Heart left ventricle (tissue), 16 donors: ENCODE measurements around the gene SF3B1. TPM values are rescaled to one million over a fixed set of nuclear protein-coding genes. Genes with fewer than 3 reads are reported as not detected.
"Not testable (repeated sequence)": the region's sequence is repeated elsewhere in the genome, so short reads cannot be mapped to it uniquely, and the experiment has no call there.

Experiments used
- ATAC-seq, 4 donors: fragments of 200-7000 bp; cut with Tn5 transposase; one replicate each; pipeline ENCODE4 v1.9.1; 2020 to 2022; ENCODE audit warnings: moderate library complexity in 4 of 4, mild to moderate bottlenecking in 3 of 4, moderate number of reproducible peaks in 1 of 4
- DNase-seq, 5 donors: peaks; one replicate each; pipeline ENCODE4 v3.0.0-alpha.2; 2020
- H3K27ac ChIP-seq, 12 donors: fragments of 200-600 bp; sonication (generic) in 4 of 12; one replicate each; pipeline versions ENCODE4 v1.5.0 to v1.8.0; 2016 to 2022; ENCODE audit warnings: mild to moderate bottlenecking in 2 of 12
- H3K27me3 ChIP-seq, 9 donors: fragments of 200-600 bp; sonication (generic) in 2 of 9; one replicate each; pipeline versions ENCODE4 v1.5.1 to v1.8.0; 2016 to 2022; ENCODE audit warnings: mild to moderate bottlenecking in 3 of 9
- H3K36me3 ChIP-seq, 9 donors: fragments of 200-600 bp; sonication (generic) in 2 of 9; one replicate each; pipeline versions ENCODE4 v1.5.0 to v1.8.0; 2018 to 2022; ENCODE audit warnings: mild to moderate bottlenecking in 2 of 9
- H3K4me1 ChIP-seq, 12 donors: fragments of 200-600 bp; sonication (generic) in 4 of 12; one replicate each; pipeline versions ENCODE4 v1.5.0 to v1.8.0; 2016 to 2022; ENCODE audit warnings: mild to moderate bottlenecking in 3 of 12
- H3K4me3 ChIP-seq, 12 donors: fragments of 200-600 bp; sonication (generic) in 4 of 12; one replicate each; pipeline versions ENCODE4 v1.5.0 to v1.8.0; 2017 to 2022; ENCODE audit warnings: mild to moderate bottlenecking in 9 of 12, moderate library complexity in 4 of 12
- H3K9me3 ChIP-seq, 12 donors: fragments of 200-600 bp; sonication (generic) in 4 of 12; one replicate each; pipeline versions ENCODE4 v1.5.0 to v1.8.0; 2016 to 2022; ENCODE audit warnings: mild to moderate bottlenecking in 1 of 12
- CTCF ChIP-seq, 12 donors: fragments of 200-600 bp; sonication (generic) in 4 of 12; IDR thresholded peaks; one replicate each; pipeline versions ENCODE4 v1.5.0 to v1.8.0; 2018 to 2022; ENCODE audit warnings: antibody characterized with exemption in 12 of 12, mild to moderate bottlenecking in 5 of 12
- POLR2A ChIP-seq, 2 donors: fragments of 450-650 bp; IDR thresholded peaks; one replicate each; pipeline ENCODE4 v1.6.1; 2017; ENCODE audit warnings: antibody characterized with exemption in 2 of 2, mild to moderate bottlenecking in 2 of 2, moderate library complexity in 2 of 2
- WGBS, 4 donors: extraction: QIAGEN DNeasy Blood & Tissue Kit in 2 of 4; methylation state at CpG; one replicate each; pipeline versions ENCODE4 v1.1.5 to v1.1.7; 2013 to 2018; 5-methylcytosine and 5-hydroxymethylcytosine counted together
- intact Hi-C, 10 donors: fragments of 100-400 bp; cut with DNase I; formaldehyde crosslinking; loops; one replicate each; pipeline versions ENCODE4 v1.11.1 to v1.14.2; 2022
- polyA plus RNA-seq, 2 donors: library from polyadenylated mRNA; stranded (reverse); fragments of 200-250 nt; gene quantifications; one replicate each; pipeline ENCODE4 v1.2.3, GENCODE V29; 2013
- total RNA-seq, 9 donors: library from RNA; depleted of rRNA in 2 of 9; stranded (reverse); fragments of >200 nt in 2 of 9; fragmentation: NEBNext Ultra II Directional in 3 of 9; extraction: Animal tissue kit (Norgen Biotek cat#: 25700) in 3 of 9; gene quantifications; one replicate each; pipeline versions ENCODE4 v1.1.0 to v1.2.4, GENCODE V29; 2016 to 2023
- donor health status: ischemic (EF 13 %, LVEDD 7.1; RV severe dilation, severe dysfunction).
- donor health status: healthy with polysubstance abuse.
- donor health status: DM: no; HTN: yes; CAD: no.
- donor health status: DM: no; HTN: no; CAD: no.
- donor health status: ischemic (EF 25% LVEDD 6.9; RV normal size, moderate dysfunction).
- donor health status: ischemic (EF 25% LVEDD 5.7; RV mildly dilated, moderate dysfunction).
- donor health status: healthy.
- donor health status: DM: yes; HTN: yes; CAD: no.
- donor health status: ischemic (EF 35%, LVEDD 5.7; RV mildly dilated, moderate dysfunction).
- donor health status: nonischemic (EF 11% LVEDD 7.7; RV severe dilation, severe dysfunction).
- donor health status: DM: yes; HTN: yes; CAD: no.
- donor health status: PGD.
- donor health status: ischemic (EF 29% LVEDD 5.4; RV normal size, mild dysfunction).
- donor health status: nonischemic (EF 23%, LVEDD 6.1; RV moderate dilation, normal function).

SF3B1 gene
- total and polyA plus RNA-seq, 11 donors = 80.4 to 167 (median 132) TPM

DNA sequence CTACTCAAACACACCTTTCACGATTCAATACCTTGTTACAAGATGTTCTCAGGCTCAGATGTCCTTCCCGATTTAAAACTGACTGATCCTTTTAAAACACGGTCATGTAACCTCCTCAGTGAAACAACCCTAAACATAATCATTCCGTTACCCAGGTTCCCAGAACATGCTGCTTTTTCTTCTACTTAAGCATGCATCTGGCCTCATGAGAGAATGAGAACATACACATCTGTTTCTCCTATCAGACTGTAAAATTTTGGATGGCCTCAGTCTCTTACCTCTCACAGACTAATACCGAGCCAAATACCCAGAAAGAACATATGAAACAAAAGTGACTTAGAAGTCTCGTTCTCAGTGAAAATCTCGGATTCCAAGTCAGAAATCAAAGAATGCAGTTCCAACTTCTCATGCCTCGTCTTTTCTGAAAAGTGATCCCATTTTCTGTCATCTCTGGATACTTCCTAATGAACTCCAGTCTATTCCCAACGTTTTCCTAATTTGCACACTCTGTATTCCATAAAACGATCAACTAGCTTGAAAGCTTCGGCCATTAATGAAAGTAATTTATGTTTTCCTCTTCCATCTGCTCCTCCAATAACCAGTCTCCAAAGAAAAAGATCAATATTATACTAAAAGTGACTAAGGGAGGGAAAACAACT lies 919 bp downstream of the SF3B1 start:
- 0 to 1% (median 1%) methylated on average over 11 of the region's 11 CpGs for WGBS, 4 donors
- ATAC-seq (no peak), DNase-seq (no peak)
- intact Hi-C loops = loop anchor here in 2 of 10 donors (2.0 to 10.0 kb wide), 2 partner anchors 19 to 271 kb away; partner anchors contain the start of genes MARS2 (in 2 of the 2) and COQ10B (in 1 of the 2)
- peaks cover 23 to 60% (median 51%) of the 10 kb centered on the region in 12 donors for H3K4me1 ChIP-seq
- H3K9me3 ChIP-seq = no peaks in the 10 kb centered on the region
- peak overlapping the region; percentile 87 to 99 (median 94) for H3K27ac ChIP-seq
- peaks cover 0 to 10% (median 3%) of the 10 kb centered on the region in 9 donors for H3K36me3 ChIP-seq
- TF ChIP-seq CTCF (IDR thresholded peaks at IDR 0.05) (no peak), POLR2A (IDR thresholded peaks at IDR 0.05) (no peak)
- H3K27me3 ChIP-seq = no peaks in the 10 kb centered on the region
- peak overlapping the region; percentile 63 to 99 (median 87) for H3K4me3 ChIP-seq

DNA sequence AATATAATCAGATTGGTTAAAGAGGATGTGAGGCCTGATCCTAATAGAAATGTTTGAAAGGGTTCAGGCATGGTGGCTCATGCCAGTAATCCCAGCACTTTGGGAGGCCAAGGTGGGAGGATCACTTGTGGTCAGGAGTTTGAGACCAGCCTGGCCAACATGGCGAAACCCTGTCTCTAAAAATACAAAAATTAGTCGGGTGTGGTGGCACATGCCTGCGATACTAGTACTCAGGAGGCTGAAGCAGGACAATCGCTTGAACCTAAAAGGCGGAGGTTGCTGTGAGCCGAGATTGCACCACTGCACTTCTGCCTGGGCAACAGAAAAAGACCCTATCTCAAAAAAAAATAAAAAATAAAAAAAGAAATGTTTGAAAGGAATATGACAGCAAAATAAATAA lies 2.3 kb downstream of the SF3B1 start:
- H3K36me3 ChIP-seq = peaks cover 0 to 13% (median 7%) of the 10 kb centered on the region in 9 donors
- intact Hi-C loops = loop anchor here in 2 of 10 donors (10.0 kb wide), 1 partner anchor 272 kb away; the partner anchor contains the start of gene MARS2 (in 2 of the 2)

GRCh38 chr2:197431858-197432257 lies 3.0 kb downstream of the SF3B1 start:
- Histone ChIP-seq H3K27ac (peak overlapping the region in 1 of 12 donors; percentile 32), H3K4me3 (peak overlapping the region in 5 of 12 donors; percentile 84 to 97 (median 91)), H3K27me3 (no peaks in the 10 kb centered on the region), H3K4me1 (peaks cover 23 to 79% (median 69%) of the 10 kb centered on the region in 12 donors), H3K9me3 (no peaks in the 10 kb centered on the region), H3K36me3 (peaks cover 0 to 13% (median 7%) of the 10 kb centered on the region in 9 donors)
- no peak for TF ChIP-seq POLR2A (IDR thresholded peaks at IDR 0.05)
- TF ChIP-seq CTCF (IDR thresholded peaks at IDR 0.05) = no peak
- DNase-seq = no peak
- intact Hi-C loops = loop anchor here in 2 of 10 donors (10.0 kb wide), 1 partner anchor 273 kb away; the partner anchor contains the start of gene MARS2 (in 2 of the 2)
- 60 to 68% (median 65%) methylated on average over 6 of the region's 6 CpGs for WGBS, 4 donors
- no peak for ATAC-seq

More for the DNA sequence above, 2.3 kb downstream of the SF3B1 start:
- 68 to 81% (median 77%) methylated on average over 6 of the region's 6 CpGs for WGBS, 4 donors
- not testable (repeated sequence) for H3K27me3 ChIP-seq, ATAC-seq, DNase-seq, H3K9me3 ChIP-seq, H3K27ac ChIP-seq
- H3K4me1 ChIP-seq = peaks cover 23 to 72% (median 62%) of the 10 kb centered on the region in 12 donors
- H3K4me3 ChIP-seq = peak overlapping the region in 9 of 12 donors; percentile 5 to 99 (median 87)

DNA sequence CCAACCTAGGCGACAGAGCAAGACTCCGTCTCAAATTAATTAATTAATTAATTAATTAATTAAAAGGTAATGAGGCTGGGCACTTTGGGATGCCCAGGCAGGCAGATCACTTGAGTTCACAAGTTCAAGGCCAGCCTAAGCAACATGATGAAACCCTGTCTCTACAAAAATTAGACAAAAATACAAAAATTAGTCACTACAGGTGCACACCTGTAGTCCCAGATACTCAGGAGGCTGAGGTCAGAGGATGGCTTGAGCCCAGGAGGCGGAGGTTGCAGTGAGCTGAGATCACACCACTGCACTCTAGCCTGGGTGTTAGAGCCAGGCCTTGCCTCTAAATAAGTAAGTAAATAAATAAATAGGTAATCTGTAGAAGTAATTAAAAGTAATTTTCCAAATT lies 6.8 kb downstream of the SF3B1 start:
- 92 to 95% (median 93%) methylated on average over 3 of the region's 3 CpGs for WGBS, 4 donors
- H3K9me3 ChIP-seq = no peaks in the 10 kb centered on the region
- H3K4me1 ChIP-seq = peaks cover 18 to 93% (median 84%) of the 10 kb centered on the region in 12 donors
- DNase-seq (no peak), ATAC-seq (no peak)
- no peaks in the 10 kb centered on the region for H3K27me3 ChIP-seq
- peaks cover 0 to 24% (median 14%) of the 10 kb centered on the region in 9 donors for H3K36me3 ChIP-seq
- H3K27ac ChIP-seq = no peak overlapping the region
- TF ChIP-seq POLR2A (IDR thresholded peaks at IDR 0.05) (no peak), CTCF (IDR thresholded peaks at IDR 0.05) (no peak)
- H3K4me3 ChIP-seq = no peak overlapping the region
- intact Hi-C loops = no loop called here
